ENCODE results near the gene PRPH. TPM values are rescaled to one million over a fixed set of nuclear protein-coding genes. Genes with fewer than 3 reads are reported as not detected.

The PRPH gene
- total and polyA plus RNA-seq, 2 of the 8 experiments (the other 6 are each of a cell fraction or from before 2014, with no cell fraction given): 0.79 to 1.4 TPM

GRCh38 chr12:49325606-49326005 lies 30.7 kb downstream of the PRPH start (continued):
- TF ChIP-seq CHD7 (IDR thresholded peaks at IDR 0.05; ENCODE audit: insufficient replicate concordance, low read length) (no peak), TEAD4 (IDR thresholded peaks at IDR 0.05; ENCODE audit: low read depth, low read length) (no peak), EP300 (IDR thresholded peaks at IDR 0.05; ENCODE audit: borderline replicate concordance in 1 of 2, low read depth in 2 of 2, low read length in 2 of 2) (no peak), SRF (IDR thresholded peaks at IDR 0.05; ENCODE audit: low read depth, low read length) (no peak)

Measured in H1 (cell line).